Heart right ventricle (tissue), 16 donors: ENCODE measurements around the gene EGR4. TPM values are rescaled to one million over a fixed set of nuclear protein-coding genes. Genes with fewer than 3 reads are reported as not detected.

Experiments used
- ATAC-seq, 8 donors: fragments of 200-7000 bp; cut with Tn5 transposase; one replicate each; pipeline ENCODE4 v1.9.1; 2020; ENCODE audit warnings: mild to moderate bottlenecking in 8 of 8, moderate library complexity in 8 of 8, moderate number of reproducible peaks in 1 of 8
- DNase-seq, 2 donors: peaks; one replicate each; pipeline ENCODE4 v3.0.0-alpha.2; 2020
- H3K27ac ChIP-seq, 10 donors: fragments of 200-600 bp; sonication (generic) in 2 of 10; one replicate each; pipeline versions ENCODE4 v1.5.0 to v1.8.0; 2020 to 2022; ENCODE audit warnings: mild to moderate bottlenecking in 3 of 10
- H3K27me3 ChIP-seq, 7 donors: fragments of 200-600 bp; one replicate each; pipeline ENCODE4 v1.8.0; 2021 to 2022; ENCODE audit warnings: mild to moderate bottlenecking in 2 of 7
- H3K36me3 ChIP-seq, 9 donors: fragments of 200-600 bp; sonication (generic) in 1 of 9; one replicate each; pipeline versions ENCODE4 v1.5.0 to v1.8.0; 2020 to 2022; ENCODE audit warnings: mild to moderate bottlenecking in 2 of 9
- H3K4me1 ChIP-seq, 9 donors: fragments of 200-600 bp; sonication (generic) in 1 of 9; one replicate each; pipeline versions ENCODE4 v1.5.0 to v1.8.0; 2020 to 2022; ENCODE audit warnings: mild to moderate bottlenecking in 4 of 9
- H3K4me3 ChIP-seq, 10 donors: fragments of 200-600 bp; sonication (generic) in 2 of 10; one replicate each; pipeline versions ENCODE4 v1.5.0 to v1.8.0; 2020 to 2022; ENCODE audit warnings: mild to moderate bottlenecking in 7 of 10, moderate library complexity in 2 of 10
- H3K9me3 ChIP-seq, 11 donors: fragments of 200-600 bp in 10 of 11; sonication (generic) in 2 of 11; one replicate each; pipeline versions ENCODE4 v1.5.0 to v1.8.0; 2013 to 2022; ENCODE audit warnings: mild to moderate bottlenecking in 2 of 11, control low read depth in 1 of 11, moderate library complexity in 1 of 11
- CTCF ChIP-seq, 9 donors: fragments of 200-600 bp; sonication (generic) in 2 of 9; IDR thresholded peaks; one replicate each; pipeline versions ENCODE4 v1.5.0 to v1.8.0; 2021 to 2022; ENCODE audit warnings: antibody characterized with exemption in 9 of 9, mild to moderate bottlenecking in 5 of 9, moderate library complexity in 1 of 9
- WGBS, 2 donors: extraction: QIAGEN DNeasy Blood & Tissue Kit; methylation state at CpG; one replicate each; pipeline ENCODE4 v1.1.7; 2013; ENCODE audit warnings: inconsistent platforms in 1 of 2; 5-methylcytosine and 5-hydroxymethylcytosine counted together
- intact Hi-C, 10 donors: fragments of 100-400 bp; cut with DNase I; formaldehyde crosslinking; loops; one replicate each; pipeline versions ENCODE4 v1.11.1 to v1.14.2; 2022
- polyA plus RNA-seq, 2 donors: library from polyadenylated mRNA; stranded (reverse); fragments of 200-250 nt; gene quantifications; one replicate each; pipeline ENCODE4 v1.2.3, GENCODE V29; 2013
- total RNA-seq, 10 donors: library from RNA; stranded (reverse); fragmentation: NEBNext Ultra II Directional in 3 of 10; extraction: Animal tissue kit (Norgen Biotek cat#: 25700) in 3 of 10; gene quantifications; one replicate each; pipeline versions ENCODE4 v1.2.1 to v1.2.4, GENCODE V29; 2021 to 2023
- donor health status: Arrhythmogenic right ventricular cardiomyopathy.
- donor health status: ischemic (EF 13 %, LVEDD 7.1; RV severe dilation, severe dysfunction).
- donor health status: healthy with polysubstance abuse.
- donor health status: DM: no; HTN: yes; CAD: no.
- donor health status: DM: no; HTN: no; CAD: no.
- donor health status: ischemic (EF 25% LVEDD 6.9; RV normal size, moderate dysfunction).
- donor health status: ischemic (EF 25% LVEDD 5.7; RV mildly dilated, moderate dysfunction).
- donor health status: healthy.
- donor health status: DM: yes; HTN: yes; CAD: no.
- donor health status: Ischemic cardiomyopathy.
- donor health status: ischemic (EF 35%, LVEDD 5.7; RV mildly dilated, moderate dysfunction).
- donor health status: nonischemic (EF 11% LVEDD 7.7; RV severe dilation, severe dysfunction).
- donor health status: DM: yes; HTN: yes; CAD: no.
- donor health status: PGD.
- donor health status: ischemic (EF 29% LVEDD 5.4; RV normal size, mild dysfunction).
- donor health status: nonischemic (EF 23%, LVEDD 6.1; RV moderate dilation, normal function).

Gene EGR4
- total and polyA plus RNA-seq, 12 donors: 0.36 TPM; not detected in 11

GRCh38 chr2:73300926-73301325 is 7.6 kb upstream of the EGR4 start:
- 57 to 60% methylated on average over 3 of the region's 3 CpGs for WGBS, 2 donors
- ATAC-seq: no peak
- Histone ChIP-seq H3K9me3 (no peaks in the 10 kb centered on the region), H3K27ac (no peak overlapping the region), H3K36me3 (no peaks in the 10 kb centered on the region), H3K4me1 (no peaks in the 10 kb centered on the region), H3K4me3 (no peak overlapping the region), H3K27me3 (peaks cover 0 to 77% (median 34%) of the 10 kb centered on the region in 7 donors)
- TF ChIP-seq CTCF (IDR thresholded peaks at IDR 0.05): no peak
- no peak for DNase-seq
- intact Hi-C loops: no loop called here

DNA sequence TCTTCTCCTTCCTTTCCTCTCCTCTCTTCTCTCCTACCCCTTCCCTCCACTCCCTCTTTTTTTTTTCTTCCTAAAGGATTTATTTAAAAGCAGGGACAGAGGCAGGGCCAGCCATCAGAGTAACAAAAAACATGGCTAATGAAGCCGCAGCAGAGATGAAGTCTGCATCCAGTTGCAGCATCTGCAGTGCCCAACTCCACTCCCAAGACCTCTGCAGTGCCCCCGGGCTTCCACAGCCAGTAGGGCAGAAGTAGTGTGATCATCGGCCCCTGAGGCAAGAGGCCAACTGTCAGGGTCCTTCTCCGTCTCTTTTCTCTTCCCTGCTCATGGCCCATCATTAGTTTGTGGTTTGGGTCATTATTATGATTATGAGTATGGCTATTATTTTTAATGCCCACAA is 4.2 kb upstream of the EGR4 start:
- H3K27ac ChIP-seq: no peak overlapping the region
- intact Hi-C loops: no loop called here
- no peak for ATAC-seq
- H3K4me3 ChIP-seq: no peak overlapping the region
- WGBS, 2 donors: 60 to 73% methylated on average over 4 of the region's 4 CpGs
- H3K27me3 ChIP-seq: peaks cover 14 to 83% (median 68%) of the 10 kb centered on the region in 7 donors
- no peak for TF ChIP-seq CTCF (IDR thresholded peaks at IDR 0.05)
- peaks cover 0 to 14% (median 8%) of the 10 kb centered on the region in 9 donors for H3K4me1 ChIP-seq
- no peak for DNase-seq
- H3K9me3 ChIP-seq: peaks cover 0 to 3% (median 0%) of the 10 kb centered on the region in 11 donors
- no peaks in the 10 kb centered on the region for H3K36me3 ChIP-seq

GRCh38 chr2:73297151-73297559 is 3.8 kb upstream of the EGR4 start:
- WGBS, 2 donors: 18 to 27% methylated on average over 2 of the region's 2 CpGs
- Histone ChIP-seq H3K4me3 (no peak overlapping the region), H3K9me3 (peaks cover 0 to 3% (median 0%) of the 10 kb centered on the region in 11 donors), H3K4me1 (peaks cover 0 to 18% (median 9%) of the 10 kb centered on the region in 9 donors), H3K27me3 (peaks cover 18 to 88% (median 72%) of the 10 kb centered on the region in 7 donors), H3K27ac (no peak overlapping the region), H3K36me3 (no peaks in the 10 kb centered on the region)
- ATAC-seq: no peak
- no peak for DNase-seq
- no peak for TF ChIP-seq CTCF (IDR thresholded peaks at IDR 0.05)
- intact Hi-C loops: no loop called here

DNA sequence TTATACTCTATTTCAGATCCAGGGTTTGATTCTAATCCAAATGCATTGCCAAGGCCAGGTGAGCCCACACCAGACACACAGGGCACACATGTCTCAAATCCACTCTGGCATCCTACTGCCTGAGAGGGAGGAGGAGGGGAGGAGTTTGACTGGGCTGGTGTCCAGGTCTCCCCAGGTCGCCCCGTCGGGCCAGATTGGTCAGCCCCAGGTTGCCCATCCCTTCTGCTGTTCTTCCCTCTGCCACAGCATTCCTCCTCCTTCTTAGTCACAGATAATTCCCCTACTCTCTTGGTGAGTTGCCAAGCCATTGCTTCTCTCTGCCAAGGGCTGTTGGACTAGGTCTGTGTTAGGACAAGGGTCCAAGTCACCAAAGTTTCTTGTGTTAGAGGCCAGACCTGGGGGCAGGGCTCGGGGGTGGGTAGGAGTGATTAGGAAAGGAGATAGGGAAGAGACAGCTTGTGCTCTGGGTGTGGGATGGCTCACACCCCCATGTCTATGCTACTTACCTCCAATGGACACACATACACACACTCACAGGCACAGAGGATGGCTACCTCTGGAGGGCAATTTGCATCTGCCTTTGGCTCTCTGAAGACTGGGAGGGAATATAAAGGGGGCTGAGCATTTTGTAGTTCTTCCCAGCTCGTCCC is 2.5 kb upstream of the EGR4 start:
- H3K9me3 ChIP-seq: peaks cover 0 to 3% (median 0%) of the 10 kb centered on the region in 11 donors
- intact Hi-C loops: no loop called here

More for the DNA sequence above, 2.5 kb upstream of the EGR4 start:
- Histone ChIP-seq H3K4me3 (no peak overlapping the region), H3K27ac (no peak overlapping the region), H3K4me1 (peaks cover 4 to 31% (median 19%) of the 10 kb centered on the region in 9 donors), H3K36me3 (no peaks in the 10 kb centered on the region), H3K27me3 (peaks cover 31 to 98% (median 82%) of the 10 kb centered on the region in 7 donors)
- ATAC-seq (no peak), DNase-seq (no peak)
- no peak for TF ChIP-seq CTCF (IDR thresholded peaks at IDR 0.05)
- WGBS, 2 donors: 33 to 40% methylated on average over 5 of the region's 5 CpGs
